B cell (primary cell): ENCODE measurements around the gene MDM1. TPM values are rescaled to one million over a fixed set of nuclear protein-coding genes. Genes with fewer than 3 reads are reported as not detected.

Source experiments
- ATAC-seq: fragments of 200-7000 bp; cut with Tn5 transposase; one replicate; pipeline ENCODE4 v1.10.0; 2021; ENCODE audit warnings: low read depth, mild to moderate bottlenecking, moderate number of reproducible peaks, moderate library complexity
- CTCF ChIA-PET: fragments of 350-600 bp; sonication (Branson Sonifier 250); formaldehyde crosslinking; loops from one replicate; lab custom pipeline; 2021; ENCODE audit warnings: antibody characterized with exemption, inconsistent platforms; lab: Charles Lee
- POLR2A ChIA-PET: fragments of 350-600 bp; sonication (Branson Sonifier 250); formaldehyde crosslinking; loops from one replicate; lab custom pipeline; 2021; ENCODE audit warnings: antibody characterized with exemption; lab: Charles Lee
- DNase-seq: peaks from one replicate; pipeline ENCODE4 v3.0.0; 2013
- H2AFZ ChIP-seq: 2 replicates; pipeline ENCODE4 v1.6.1; 2012; ENCODE audit warnings: mild to moderate bottlenecking, low read depth, low read length; ENCODE audit not compliant: insufficient read depth, poor library complexity, severe bottlenecking
- H3K27ac ChIP-seq, 2 donors: 1 replicate in 1 of 2; 2 replicates in 1 of 2; pipeline ENCODE4 v1.5.1; 2012 to 2013; ENCODE audit warnings: low read length in 2 of 2, mild to moderate bottlenecking in 2 of 2, moderate library complexity in 1 of 2
- H3K27me3 ChIP-seq, 4 experiments: fragments of 200-600 bp in 1 of 4; sonication (generic) in 1 of 4; replicated peaks in 1 of 4; 1 replicate in 2 of 4; 2 replicates in 2 of 4; pipeline versions ENCODE4 v1.6.1 to v1.7.0; 2013 to 2016; ENCODE audit warnings: low read length in 3 of 4, mild to moderate bottlenecking in 2 of 4, mixed read lengths in 1 of 4, moderate library complexity in 1 of 4; ENCODE audit not compliant: insufficient read depth in 4 of 4, control insufficient read depth in 3 of 4; ENCODE audit errors: control extremely low read depth in 1 of 4
- H3K36me3 ChIP-seq, 2 experiments: replicated peaks in 1 of 2; 1 replicate in 1 of 2; 2 replicates in 1 of 2; pipeline versions ENCODE4 v1.6.1 to v1.7.1; 2013; ENCODE audit warnings: low read length in 1 of 2; ENCODE audit not compliant: insufficient read depth in 2 of 2, control insufficient read depth in 1 of 2; ENCODE audit errors: control extremely low read depth in 1 of 2, extremely low read depth in 1 of 2
- H3K4me1 ChIP-seq, 2 donors: fragments of 200-600 bp in 1 of 2; sonication (generic) in 1 of 2; 1 replicate in 1 of 2; 2 replicates in 1 of 2; pipeline versions ENCODE4 v1.5.1 to v1.6.1; 2013 to 2017; ENCODE audit warnings: low read length in 2 of 2; ENCODE audit not compliant: control insufficient read depth in 2 of 2, insufficient read depth in 2 of 2
- H3K4me2 ChIP-seq: replicated peaks from 2 replicates; pipeline ENCODE3; 2012; ENCODE audit warnings: mild to moderate bottlenecking, low read depth, low read length; ENCODE audit not compliant: poor library complexity, severe bottlenecking
- H3K4me3 ChIP-seq, 5 experiments: fragments of 200-600 bp in 1 of 5; sonication (generic) in 1 of 5; 1 replicate in 3 of 5; 2 replicates in 2 of 5; pipeline versions ENCODE4 v1.5.1 to v1.7.0; 2011 to 2016; ENCODE audit warnings: low read length in 4 of 5, mild to moderate bottlenecking in 4 of 5, low read depth in 2 of 5, control low read depth in 1 of 5, moderate library complexity in 1 of 5; ENCODE audit not compliant: insufficient read depth in 1 of 5; ENCODE audit errors: control extremely low read depth in 1 of 5, extremely low read depth in 1 of 5
- H3K79me2 ChIP-seq: fragments of 200-600 bp; sonication (generic); one replicate; pipeline ENCODE4 v1.6.0; 2016; ENCODE audit warnings: low read length; ENCODE audit not compliant: control insufficient read depth, insufficient read depth
- H3K9ac ChIP-seq: fragments of 200-600 bp; sonication (generic); 2 replicates; pipeline ENCODE4 v1.6.1; 2017; ENCODE audit warnings: mild to moderate bottlenecking, low read length, moderate library complexity
- H3K9me3 ChIP-seq, 3 donors: one replicate each; pipeline versions ENCODE4 v1.6.1 to v1.7.1; 2013; ENCODE audit warnings: low read length in 2 of 3; ENCODE audit not compliant: control insufficient read depth in 2 of 3, insufficient read depth in 1 of 3; ENCODE audit errors: control extremely low read depth in 1 of 3
- H4K20me1 ChIP-seq: 2 replicates; pipeline ENCODE4 v1.6.0; 2012; ENCODE audit warnings: mild to moderate bottlenecking, low read length; ENCODE audit not compliant: insufficient read depth, control insufficient read depth, poor library complexity, severe bottlenecking
- H3K27ac Mint-ChIP-seq: one replicate; pipeline ENCODE4 v1.8.0; 2021; ENCODE audit warnings: mixed read lengths
- H3K27me3 Mint-ChIP-seq: one replicate; pipeline ENCODE4 v1.8.0; 2021; ENCODE audit warnings: mixed read lengths
- H3K4me1 Mint-ChIP-seq: one replicate; pipeline ENCODE4 v1.8.0; 2021; ENCODE audit warnings: mixed read lengths
- H3K4me3 Mint-ChIP-seq: one replicate; pipeline ENCODE4 v1.8.0; 2021; ENCODE audit warnings: mixed read lengths
- H3K9me3 Mint-ChIP-seq: one replicate; pipeline ENCODE4 v1.8.0; 2022; ENCODE audit warnings: mixed read lengths; ENCODE audit not compliant: insufficient read depth
- EZH2 ChIP-seq: IDR thresholded peaks from 2 replicates; pipeline ENCODE4 v1.6.1; 2012; ENCODE audit warnings: borderline replicate concordance, low read depth, mild to moderate bottlenecking, moderate library complexity, low read length; ENCODE audit not compliant: insufficient read depth, poor library complexity, severe bottlenecking
- WGBS: methylation state at CpG from one replicate; pipeline ENCODE4 v1.1.5; 2013; ENCODE audit warnings: missing lambda C conversion rate; ENCODE audit not compliant: insufficient coverage; 5-methylcytosine and 5-hydroxymethylcytosine counted together
- intact Hi-C: fragments of 100-400 bp; cut with micrococcal nuclease; formaldehyde crosslinking; loops from one replicate; pipeline ENCODE4 v1.10.0; 2022
- polyA plus RNA-seq: library from polyadenylated mRNA; depleted of rRNA; stranded (reverse); fragments of >200 nt; gene quantifications from 2 replicates; pipeline ENCODE4 v1.2.3, GENCODE V29; 2012
- total RNA-seq, 2 donors: library from RNA; stranded (reverse); fragments of 120-200 nt in 1 of 2; gene quantifications; 1 replicate in 1 of 2; 2 replicates in 1 of 2; pipeline versions ENCODE4 v1.2.3 to v1.2.4, GENCODE V29; 2013 to 2022
- TF ChIP-seq, protein P1 (sequence below): fragments of 200-600 bp; IDR thresholded peaks from one replicate; pipeline ENCODE4 v1.8.0; 2022; ENCODE audit warnings: antibody characterized with exemption, mild to moderate bottlenecking

Gene MDM1
- total and polyA plus RNA-seq, 2 donors (not counting 1 experiment from before 2014, with no cell fraction given): 13.9 to 38.3 TPM

- Mint-ChIP-seq H3K4me1 (peaks cover 2% of the 10 kb centered on the region), H3K27me3 (peaks cover 17% of the 10 kb centered on the region), H3K4me3 (no peak overlapping the region), H3K9me3 (no peaks in the 10 kb centered on the region), H3K27ac (no peak overlapping the region)
- ATAC-seq (no peak), DNase-seq (no peak)
- ChIA-PET POLR2A (no interaction called here), CTCF (no interaction called here)
- Histone ChIP-seq H3K9ac (no peak overlapping the region), H3K4me1 (peaks cover 2 to 4% of the 10 kb centered on the region in 2 donors), H3K79me2 (no peaks in the 10 kb centered on the region), H2AFZ (no peak overlapping the region), H3K27ac (no peak overlapping the region), H3K4me2 (no peak overlapping the region), H4K20me1 (no peaks in the 10 kb centered on the region), H3K4me3 (no peak overlapping the region), H3K36me3 (no peaks in the 10 kb centered on the region), H3K27me3 (no peaks in the 10 kb centered on the region), H3K9me3 (no peaks in the 10 kb centered on the region)
- TF ChIP-seq, protein P1, sequence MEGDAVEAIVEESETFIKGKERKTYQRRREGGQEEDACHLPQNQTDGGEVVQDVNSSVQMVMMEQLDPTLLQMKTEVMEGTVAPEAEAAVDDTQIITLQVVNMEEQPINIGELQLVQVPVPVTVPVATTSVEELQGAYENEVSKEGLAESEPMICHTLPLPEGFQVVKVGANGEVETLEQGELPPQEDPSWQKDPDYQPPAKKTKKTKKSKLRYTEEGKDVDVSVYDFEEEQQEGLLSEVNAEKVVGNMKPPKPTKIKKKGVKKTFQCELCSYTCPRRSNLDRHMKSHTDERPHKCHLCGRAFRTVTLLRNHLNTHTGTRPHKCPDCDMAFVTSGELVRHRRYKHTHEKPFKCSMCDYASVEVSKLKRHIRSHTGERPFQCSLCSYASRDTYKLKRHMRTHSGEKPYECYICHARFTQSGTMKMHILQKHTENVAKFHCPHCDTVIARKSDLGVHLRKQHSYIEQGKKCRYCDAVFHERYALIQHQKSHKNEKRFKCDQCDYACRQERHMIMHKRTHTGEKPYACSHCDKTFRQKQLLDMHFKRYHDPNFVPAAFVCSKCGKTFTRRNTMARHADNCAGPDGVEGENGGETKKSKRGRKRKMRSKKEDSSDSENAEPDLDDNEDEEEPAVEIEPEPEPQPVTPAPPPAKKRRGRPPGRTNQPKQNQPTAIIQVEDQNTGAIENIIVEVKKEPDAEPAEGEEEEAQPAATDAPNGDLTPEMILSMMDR: no peak
- TF ChIP-seq EZH2: no peak
- intact Hi-C loops: no loop called here
- WGBS: 95% methylated on average over 5 of the region's 6 CpGs
These were observed 85.8 kb downstream of the MDM1 start for GRCh38 chr12:68246350-68246749.

DNA sequence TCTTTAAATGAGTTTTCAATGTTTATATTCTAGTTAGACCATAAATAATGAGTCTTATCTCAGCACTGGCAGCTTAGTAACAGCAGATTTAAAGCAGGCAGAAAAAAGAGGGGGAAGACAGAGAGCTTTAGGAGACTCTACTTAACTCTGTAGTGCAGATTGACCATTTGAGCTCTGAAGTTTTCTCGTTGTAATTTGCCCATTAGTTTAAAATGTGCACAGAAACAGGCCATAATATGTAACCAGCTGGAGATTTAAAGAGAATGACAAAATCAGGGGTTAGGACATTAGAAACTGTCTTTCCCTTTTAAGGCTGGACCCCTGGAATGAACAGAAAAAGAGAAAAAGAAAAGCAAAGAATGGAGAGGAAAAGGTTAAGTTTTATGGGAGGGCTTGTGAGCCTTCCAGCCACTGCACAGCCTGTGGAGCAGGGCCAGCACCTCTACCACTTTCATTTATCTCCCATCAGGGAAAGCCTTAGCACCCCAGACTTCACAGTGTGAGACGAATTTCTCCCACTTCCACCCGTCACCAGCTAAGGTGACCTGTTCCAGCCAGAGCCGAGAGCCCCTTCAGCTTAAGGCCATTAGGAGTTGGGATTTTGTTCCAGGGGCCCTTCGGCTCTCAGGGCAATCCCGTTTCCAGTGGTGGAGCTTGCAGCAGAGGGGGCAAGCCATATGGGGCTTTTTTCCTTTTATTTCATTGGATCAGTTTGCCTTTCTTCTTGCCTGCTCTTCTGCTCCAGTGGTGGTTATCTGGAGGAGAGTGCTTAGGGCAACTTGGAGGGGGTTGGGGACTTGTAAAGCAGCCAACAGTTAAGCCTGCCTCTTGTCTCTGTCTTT lies 86.8 kb downstream of the MDM1 start:
- peaks cover 11 to 13% of the 10 kb centered on the region in 2 donors for H3K4me1 ChIP-seq
- intact Hi-C loops: no loop called here
- Mint-ChIP-seq H3K4me1 (peaks cover 12% of the 10 kb centered on the region), H3K9me3 (no peaks in the 10 kb centered on the region), H3K27me3 (peaks cover 12% of the 10 kb centered on the region), H3K27ac (no peak overlapping the region), H3K4me3 (no peak overlapping the region)
- H3K4me2 ChIP-seq: no peak overlapping the region
- H3K4me3 ChIP-seq: no peak overlapping the region
- no peaks in the 10 kb centered on the region for H4K20me1 ChIP-seq
- H3K9me3 ChIP-seq: no peaks in the 10 kb centered on the region
- no peak overlapping the region for H3K27ac ChIP-seq
- 93% methylated on average over 6 of the region's 6 CpGs for WGBS
- ChIA-PET CTCF (no interaction called here), POLR2A (no interaction called here)
- no peak overlapping the region for H2AFZ ChIP-seq
- H3K79me2 ChIP-seq: no peaks in the 10 kb centered on the region
- TF ChIP-seq, protein P1: no peak
- no peak for TF ChIP-seq EZH2
- H3K36me3 ChIP-seq: no peaks in the 10 kb centered on the region
- H3K9ac ChIP-seq: no peak overlapping the region
- H3K27me3 ChIP-seq: no peaks in the 10 kb centered on the region
- no peak for DNase-seq
- no peak for ATAC-seq
